Gastroesophageal sphincter (tissue), 4 donors: ENCODE data around the gene IGF2. TPM values are rescaled to one million over a fixed set of nuclear protein-coding genes. Genes with fewer than 3 reads are reported as not detected.

Source experiments
- ATAC-seq: fragments of 150-250 bp; one replicate; pipeline ENCODE4 v1.9.1; 2016; ENCODE audit warnings: mild to moderate bottlenecking, moderate library complexity
- H3K27ac ChIP-seq, 4 donors: fragments of 200-600 bp; sonication (generic) in 3 of 4; 1 replicate in 3 of 4; 2 replicates in 1 of 4; pipeline ENCODE4 v1.5.1; 2016 to 2019
- H3K27me3 ChIP-seq: fragments of 200-600 bp; sonication (generic); one replicate; pipeline ENCODE4 v1.5.1; 2019
- H3K36me3 ChIP-seq, 2 donors: fragments of 200-600 bp; sonication (generic); one replicate each; pipeline ENCODE4 v1.5.1; 2019; ENCODE audit warnings: control low read depth in 1 of 2
- H3K4me1 ChIP-seq, 3 donors: fragments of 200-600 bp; sonication (generic); 1 replicate in 2 of 3; 2 replicates in 1 of 3; pipeline ENCODE4 v1.5.1; 2016 to 2019; ENCODE audit warnings: control low read depth in 2 of 3
- H3K4me3 ChIP-seq, 2 donors: fragments of 200-600 bp; sonication (generic); one replicate each; pipeline ENCODE4 v1.5.1; 2019; ENCODE audit warnings: mild to moderate bottlenecking in 1 of 2, moderate library complexity in 1 of 2
- H3K9me3 ChIP-seq, 3 donors: fragments of 200-600 bp; sonication (generic); one replicate each; pipeline ENCODE4 v1.5.1; 2017 to 2019; ENCODE audit warnings: control low read depth in 2 of 3
- EP300 ChIP-seq: sonication (generic); formaldehyde crosslinking; IDR thresholded peaks from one replicate; pipeline ENCODE4 v1.6.1; 2017; ENCODE audit warnings: antibody characterized with exemption, mild to moderate bottlenecking
- POLR2A ChIP-seq, 2 donors: fragments of 450-650 bp; IDR thresholded peaks; one replicate each; pipeline ENCODE4 v1.6.1; 2017; ENCODE audit warnings: antibody characterized with exemption in 2 of 2, mild to moderate bottlenecking in 2 of 2, moderate library complexity in 1 of 2
- POLR2AphosphoS5 ChIP-seq: sonication (generic); formaldehyde crosslinking; IDR thresholded peaks from one replicate; pipeline ENCODE4 v1.6.1; 2017; ENCODE audit warnings: antibody characterized with exemption
- WGBS, 2 donors: methylation state at CpG; one replicate each; pipeline ENCODE4 v1.1.5; 2018; ENCODE audit warnings: low coverage in 1 of 2; 5-methylcytosine and 5-hydroxymethylcytosine counted together
- total RNA-seq, 4 donors: library from RNA; depleted of rRNA; stranded (reverse); fragments of >200 nt; gene quantifications; one replicate each; pipeline ENCODE4 v1.1.0, GENCODE V29; 2016
- TF ChIP-seq, protein P1 (sequence below), 4 experiments: fragments of 200-600 bp in 2 of 4; fragments of 450-650 bp in 2 of 4; sonication (generic) in 1 of 4; IDR thresholded peaks; one replicate each; pipeline ENCODE4 v1.5.1; 2017 to 2019; ENCODE audit warnings: antibody characterized with exemption in 4 of 4, mild to moderate bottlenecking in 2 of 4, moderate library complexity in 2 of 4

Gene IGF2
- total RNA-seq, 4 donors from 2014 or later, result 8.7 to 49.5 (median 28.7) TPM

DNA sequence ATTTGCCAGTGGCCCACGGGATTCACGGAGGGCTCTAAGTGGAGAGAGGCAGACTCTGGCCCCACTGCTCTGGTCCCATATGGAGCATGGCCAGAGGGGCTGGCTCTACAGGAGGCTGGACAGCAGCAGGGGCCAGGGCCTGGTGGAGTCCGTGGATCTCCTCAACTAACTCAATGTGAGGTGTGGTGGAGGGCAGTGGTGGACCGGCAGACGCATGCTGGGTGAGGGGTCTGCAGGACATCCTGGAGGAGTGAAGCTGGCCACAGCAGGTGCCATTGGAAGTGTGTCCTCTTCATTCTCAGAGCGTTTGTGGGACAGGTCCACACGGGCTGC, 15.6 kb downstream of the IGF2 start:
- H3K27me3 ChIP-seq, result peaks cover 65% of the 10 kb centered on the region
- no peak for ATAC-seq
- H3K9me3 ChIP-seq, result peaks cover 0 to 2% (median 0%) of the 10 kb centered on the region in 3 donors
- H3K4me1 ChIP-seq, result no peaks in the 10 kb centered on the region
- no peak overlapping the region for H3K27ac ChIP-seq
- WGBS, 2 donors, result 94% methylated on average over 3 to 5 of the region's 7 CpGs
- TF ChIP-seq EP300 (no peak), POLR2A (IDR thresholded peaks at IDR 0.05) (no peak), POLR2AphosphoS5 (no peak)
- TF ChIP-seq, protein P1, sequence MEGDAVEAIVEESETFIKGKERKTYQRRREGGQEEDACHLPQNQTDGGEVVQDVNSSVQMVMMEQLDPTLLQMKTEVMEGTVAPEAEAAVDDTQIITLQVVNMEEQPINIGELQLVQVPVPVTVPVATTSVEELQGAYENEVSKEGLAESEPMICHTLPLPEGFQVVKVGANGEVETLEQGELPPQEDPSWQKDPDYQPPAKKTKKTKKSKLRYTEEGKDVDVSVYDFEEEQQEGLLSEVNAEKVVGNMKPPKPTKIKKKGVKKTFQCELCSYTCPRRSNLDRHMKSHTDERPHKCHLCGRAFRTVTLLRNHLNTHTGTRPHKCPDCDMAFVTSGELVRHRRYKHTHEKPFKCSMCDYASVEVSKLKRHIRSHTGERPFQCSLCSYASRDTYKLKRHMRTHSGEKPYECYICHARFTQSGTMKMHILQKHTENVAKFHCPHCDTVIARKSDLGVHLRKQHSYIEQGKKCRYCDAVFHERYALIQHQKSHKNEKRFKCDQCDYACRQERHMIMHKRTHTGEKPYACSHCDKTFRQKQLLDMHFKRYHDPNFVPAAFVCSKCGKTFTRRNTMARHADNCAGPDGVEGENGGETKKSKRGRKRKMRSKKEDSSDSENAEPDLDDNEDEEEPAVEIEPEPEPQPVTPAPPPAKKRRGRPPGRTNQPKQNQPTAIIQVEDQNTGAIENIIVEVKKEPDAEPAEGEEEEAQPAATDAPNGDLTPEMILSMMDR (IDR thresholded peaks at IDR 0.05), result no peak
- H3K4me3 ChIP-seq, result no peak overlapping the region
- H3K36me3 ChIP-seq, result no peaks in the 10 kb centered on the region

DNA sequence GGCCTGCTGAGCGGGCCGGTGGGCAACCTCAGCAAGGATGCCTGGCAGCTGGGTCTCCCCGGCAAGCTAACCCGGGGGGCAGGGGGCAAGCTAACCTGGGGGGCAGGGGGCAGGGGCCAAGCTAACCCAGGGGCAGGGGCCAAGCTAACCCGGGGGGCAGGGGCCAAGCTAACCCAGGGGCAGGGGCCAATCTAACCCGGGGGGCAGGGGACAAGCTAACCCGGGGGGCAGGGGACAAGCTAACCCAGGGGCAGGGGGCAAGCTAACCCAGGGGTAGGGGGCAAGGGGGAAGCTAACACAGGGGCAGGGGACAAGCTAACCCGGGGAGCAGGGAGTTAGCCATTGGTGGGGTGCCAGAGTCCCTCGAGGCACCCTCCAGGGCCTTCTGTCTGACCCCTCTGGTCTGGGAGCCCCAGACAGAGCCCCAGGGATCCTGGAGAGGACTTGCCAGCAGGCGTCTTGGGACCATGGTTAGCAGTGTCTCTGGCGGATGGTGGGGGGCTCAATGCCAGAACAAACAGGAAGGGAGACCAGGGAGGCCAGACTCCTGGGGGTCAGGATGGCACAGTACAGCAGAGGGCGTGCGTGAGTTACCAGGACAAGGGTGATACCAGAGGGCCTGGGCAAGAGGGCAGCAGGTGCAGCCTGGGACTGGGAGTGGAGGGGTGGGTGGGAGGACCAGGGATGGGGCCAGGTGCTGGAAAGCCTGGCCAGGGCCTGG, 16.1 kb downstream of the IGF2 start:
- TF ChIP-seq POLR2A (IDR thresholded peaks at IDR 0.05) (no peak), POLR2AphosphoS5 (no peak)
- ATAC-seq, result no peak
- Histone ChIP-seq H3K36me3 (no peaks in the 10 kb centered on the region), H3K9me3 (peaks cover 0 to 6% (median 0%) of the 10 kb centered on the region in 3 donors), H3K27me3 (peaks cover 64% of the 10 kb centered on the region), H3K27ac (no peak overlapping the region), H3K4me3 (no peak overlapping the region), H3K4me1 (no peaks in the 10 kb centered on the region)
- WGBS, 2 donors, result 70 to 89% methylated on average over 2 to 3 of the region's 13 CpGs

DNA sequence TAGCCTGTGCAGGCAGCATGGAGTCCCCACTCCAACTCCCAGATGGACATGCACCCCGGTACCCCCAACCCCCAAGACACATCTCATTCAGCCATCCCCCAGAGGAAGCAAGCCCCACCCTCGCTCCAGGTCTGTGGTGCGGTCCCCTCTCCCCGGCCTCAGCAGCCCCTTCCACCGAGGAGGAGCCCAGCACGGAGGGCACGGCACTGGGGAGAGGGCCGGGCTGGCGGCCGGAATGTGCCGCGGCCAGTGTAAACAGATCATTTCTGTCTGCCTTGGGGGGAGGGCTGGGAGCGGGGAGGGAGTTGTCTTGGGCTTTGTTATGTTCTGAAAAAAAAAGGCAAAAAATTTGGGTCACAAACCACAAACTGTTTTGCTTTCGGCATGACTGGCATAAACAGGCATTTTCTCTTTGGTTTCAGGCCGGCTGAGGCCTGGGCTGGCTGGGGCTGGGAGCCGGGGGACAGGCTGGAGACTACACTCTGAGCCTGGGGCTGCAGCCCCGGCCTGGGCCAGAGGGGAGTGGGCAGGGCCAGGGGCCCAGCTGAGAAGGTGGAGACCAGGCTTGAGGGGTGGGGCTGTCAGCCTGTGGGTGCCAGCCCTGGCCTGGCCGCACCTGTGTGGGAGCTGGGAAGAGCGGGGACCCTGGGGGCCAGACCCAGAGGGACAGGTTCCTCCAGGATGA, 16.8 kb downstream of the IGF2 start:
- H3K4me3 ChIP-seq, result no peak overlapping the region
- H3K27me3 ChIP-seq, result peaks cover 65% of the 10 kb centered on the region
- H3K4me1 ChIP-seq, result no peaks in the 10 kb centered on the region
- TF ChIP-seq EP300, result no peak
- no peak for TF ChIP-seq POLR2AphosphoS5
- no peak for TF ChIP-seq POLR2A (IDR thresholded peaks at IDR 0.05)
- TF ChIP-seq, protein P1 (IDR thresholded peaks at IDR 0.05), result no peak
- no peaks in the 10 kb centered on the region for H3K36me3 ChIP-seq
- H3K9me3 ChIP-seq, result peaks cover 0 to 13% (median 0%) of the 10 kb centered on the region in 3 donors
- ATAC-seq, result no peak
- WGBS, 2 donors, result 46% methylated on average over 5 of the region's 19 CpGs; no CpG with 5 or more reads in 1 of the 2 donors
- no peak overlapping the region for H3K27ac ChIP-seq

- 39 to 100% methylated on average over 3 to 4 of the region's 21 CpGs for WGBS, 2 donors
- no peaks in the 10 kb centered on the region for H3K36me3 ChIP-seq
- ATAC-seq, result no peak
- TF ChIP-seq POLR2A (IDR thresholded peaks at IDR 0.05) (no peak), EP300 (no peak), POLR2AphosphoS5 (no peak)
- TF ChIP-seq, protein P1 (IDR thresholded peaks at IDR 0.05), result no peak
- H3K4me1 ChIP-seq, result no peaks in the 10 kb centered on the region
- peaks cover 64% of the 10 kb centered on the region for H3K27me3 ChIP-seq
- no peak overlapping the region for H3K4me3 ChIP-seq
- peaks cover 0 to 22% (median 0%) of the 10 kb centered on the region in 3 donors for H3K9me3 ChIP-seq
- no peak overlapping the region for H3K27ac ChIP-seq
These were observed 17.7 kb downstream of the IGF2 start for GRCh38 chr11:2121227-2122130.
